Left ventricle myocardium inferior (tissue), 1 donor: ENCODE data around the gene SLC27A3. TPM values are rescaled to one million over a fixed set of nuclear protein-coding genes. Genes with fewer than 3 reads are reported as not detected.

ENCODE experiments used
- DNase-seq: peaks from one replicate; pipeline ENCODE4 v3.0.0-alpha.2; 2020
- H3K27ac ChIP-seq: fragments of 200-600 bp; replicated peaks from 2 replicates; pipeline ENCODE4 v1.8.0; 2021
- H3K27me3 ChIP-seq: fragments of 200-600 bp; 2 replicates; pipeline ENCODE4 v1.8.0; 2021; ENCODE audit warnings: low read depth
- H3K36me3 ChIP-seq: fragments of 200-600 bp; 2 replicates; pipeline ENCODE4 v1.8.0; 2021
- H3K4me1 ChIP-seq: fragments of 200-600 bp; 2 replicates; pipeline ENCODE4 v1.8.0; 2021
- H3K4me3 ChIP-seq: fragments of 200-600 bp; 2 replicates; pipeline ENCODE4 v1.8.0; 2021; ENCODE audit warnings: mild to moderate bottlenecking, moderate library complexity
- H3K9me3 ChIP-seq: fragments of 200-600 bp; replicated peaks from 2 replicates; pipeline ENCODE4 v1.8.0; 2021
- intact Hi-C: fragments of 100-400 bp; cut with micrococcal nuclease; formaldehyde crosslinking; loops from one replicate; pipeline ENCODE4 v1.11.0; 2022
- total RNA-seq: library from RNA; stranded (reverse); fragmentation: NEBNext Ultra II Directional; extraction: Animal tissue kit (Norgen Biotek cat#: 25700); gene quantifications from one replicate; pipeline ENCODE4 v1.2.1, GENCODE V29; 2021
- TF ChIP-seq, protein P1 (sequence below): fragments of 200-600 bp; IDR thresholded peaks from 2 replicates; pipeline ENCODE4 v1.8.0; 2021; ENCODE audit warnings: antibody characterized with exemption, mild to moderate bottlenecking, borderline replicate concordance
- donor health status: DM: no; HTN: yes; CAD: no; lungs with severe emphysema.

SLC27A3 gene
- total RNA-seq, 1 donor from 2014 or later: 10.5 TPM

DNA sequence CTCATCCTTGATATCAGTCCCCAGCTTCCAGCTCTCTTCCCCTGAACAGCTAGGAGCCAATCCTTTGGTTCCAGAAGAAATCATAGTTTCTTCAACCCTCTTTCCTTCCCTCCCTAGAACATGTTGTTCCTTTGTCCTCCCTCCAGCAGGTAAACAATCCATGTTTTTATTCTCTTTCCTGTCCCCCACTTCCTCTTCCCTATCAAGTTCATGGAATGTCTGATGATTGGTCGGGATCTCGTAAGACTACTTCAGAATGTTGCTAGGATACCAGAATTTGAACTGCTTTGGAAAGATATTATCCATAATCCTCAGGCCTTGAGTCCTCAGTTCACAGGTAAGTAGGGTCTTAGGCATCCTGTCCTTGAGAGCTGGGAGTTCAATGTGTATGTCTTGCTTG is 23.1 kb upstream of the SLC27A3 start:
- no peaks in the 10 kb centered on the region for H3K27me3 ChIP-seq
- peaks cover 61% of the 10 kb centered on the region for H3K4me1 ChIP-seq
- H3K36me3 ChIP-seq: peaks cover 81% of the 10 kb centered on the region
- H3K9me3 ChIP-seq: no peaks in the 10 kb centered on the region
- no peak for DNase-seq
- H3K4me3 ChIP-seq: no peak overlapping the region
- H3K27ac ChIP-seq: peak overlapping the region; percentile 82
- intact Hi-C loops: no loop called here
- TF ChIP-seq, protein P1, sequence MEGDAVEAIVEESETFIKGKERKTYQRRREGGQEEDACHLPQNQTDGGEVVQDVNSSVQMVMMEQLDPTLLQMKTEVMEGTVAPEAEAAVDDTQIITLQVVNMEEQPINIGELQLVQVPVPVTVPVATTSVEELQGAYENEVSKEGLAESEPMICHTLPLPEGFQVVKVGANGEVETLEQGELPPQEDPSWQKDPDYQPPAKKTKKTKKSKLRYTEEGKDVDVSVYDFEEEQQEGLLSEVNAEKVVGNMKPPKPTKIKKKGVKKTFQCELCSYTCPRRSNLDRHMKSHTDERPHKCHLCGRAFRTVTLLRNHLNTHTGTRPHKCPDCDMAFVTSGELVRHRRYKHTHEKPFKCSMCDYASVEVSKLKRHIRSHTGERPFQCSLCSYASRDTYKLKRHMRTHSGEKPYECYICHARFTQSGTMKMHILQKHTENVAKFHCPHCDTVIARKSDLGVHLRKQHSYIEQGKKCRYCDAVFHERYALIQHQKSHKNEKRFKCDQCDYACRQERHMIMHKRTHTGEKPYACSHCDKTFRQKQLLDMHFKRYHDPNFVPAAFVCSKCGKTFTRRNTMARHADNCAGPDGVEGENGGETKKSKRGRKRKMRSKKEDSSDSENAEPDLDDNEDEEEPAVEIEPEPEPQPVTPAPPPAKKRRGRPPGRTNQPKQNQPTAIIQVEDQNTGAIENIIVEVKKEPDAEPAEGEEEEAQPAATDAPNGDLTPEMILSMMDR: no peak

DNA sequence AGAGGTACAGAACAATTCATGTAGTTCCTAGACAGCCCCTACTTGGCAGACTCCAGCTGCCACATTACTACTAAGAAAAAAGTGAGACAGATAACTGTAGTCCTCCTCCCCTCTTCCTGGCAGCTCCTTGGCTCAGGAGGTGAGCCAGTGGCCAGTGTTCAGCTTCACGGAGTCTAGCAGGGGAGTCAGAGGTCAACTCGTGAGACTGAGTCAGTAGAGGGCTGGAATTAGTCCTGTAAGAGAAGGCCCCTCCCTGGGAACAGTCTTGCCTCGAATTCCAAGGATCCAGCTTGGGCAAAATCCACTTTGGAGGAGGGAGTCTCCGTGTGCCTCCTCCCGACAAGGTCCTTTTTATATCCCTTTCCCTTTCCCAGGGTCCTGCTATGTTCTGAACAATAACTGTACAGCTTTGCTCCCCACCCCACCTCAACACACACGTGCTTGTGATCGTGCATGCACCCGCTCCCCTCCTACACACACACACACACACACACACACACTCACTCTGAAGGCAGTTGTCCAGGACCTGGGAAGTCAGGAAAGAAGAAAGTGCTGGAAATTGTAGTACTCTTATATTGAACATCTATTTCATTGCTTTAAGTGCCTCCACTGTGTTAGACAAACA is 22.5 kb upstream of the SLC27A3 start:
- intact Hi-C loops: no loop called here
- no peaks in the 10 kb centered on the region for H3K27me3 ChIP-seq
- no peak overlapping the region for H3K4me3 ChIP-seq
- H3K4me1 ChIP-seq: peaks cover 55% of the 10 kb centered on the region
- DNase-seq: no peak
- H3K27ac ChIP-seq: peak overlapping the region; percentile 82
- peaks cover 81% of the 10 kb centered on the region for H3K36me3 ChIP-seq
- TF ChIP-seq, protein P1: no peak
- H3K9me3 ChIP-seq: no peaks in the 10 kb centered on the region

DNA sequence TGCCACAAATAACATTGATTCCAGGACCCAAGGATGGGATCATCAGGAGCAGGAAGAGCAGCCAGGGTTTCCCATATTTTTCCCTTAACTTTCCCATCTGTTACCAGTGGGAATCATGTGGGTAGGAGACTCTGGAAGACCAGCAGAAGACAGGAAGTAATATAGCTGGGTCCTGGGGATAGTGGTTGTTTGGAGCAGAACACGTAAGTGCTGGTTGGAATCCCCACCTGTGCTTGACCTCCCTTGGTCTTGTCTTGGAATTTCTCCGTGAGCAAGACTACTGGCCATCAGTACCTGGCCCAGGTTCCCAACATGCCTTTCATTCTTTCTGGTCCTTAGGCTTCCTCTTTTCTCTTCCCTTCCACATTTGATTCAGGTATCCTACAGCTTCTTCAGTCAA is 20.9 kb upstream of the SLC27A3 start:
- H3K9me3 ChIP-seq: no peaks in the 10 kb centered on the region
- H3K4me1 ChIP-seq: peaks cover 39% of the 10 kb centered on the region
- H3K27me3 ChIP-seq: no peaks in the 10 kb centered on the region
- peaks cover 84% of the 10 kb centered on the region for H3K36me3 ChIP-seq
- DNase-seq: no peak
- TF ChIP-seq, protein P1: no peak
- H3K4me3 ChIP-seq: no peak overlapping the region
- no peak overlapping the region for H3K27ac ChIP-seq
- intact Hi-C loops: no loop called here

DNA sequence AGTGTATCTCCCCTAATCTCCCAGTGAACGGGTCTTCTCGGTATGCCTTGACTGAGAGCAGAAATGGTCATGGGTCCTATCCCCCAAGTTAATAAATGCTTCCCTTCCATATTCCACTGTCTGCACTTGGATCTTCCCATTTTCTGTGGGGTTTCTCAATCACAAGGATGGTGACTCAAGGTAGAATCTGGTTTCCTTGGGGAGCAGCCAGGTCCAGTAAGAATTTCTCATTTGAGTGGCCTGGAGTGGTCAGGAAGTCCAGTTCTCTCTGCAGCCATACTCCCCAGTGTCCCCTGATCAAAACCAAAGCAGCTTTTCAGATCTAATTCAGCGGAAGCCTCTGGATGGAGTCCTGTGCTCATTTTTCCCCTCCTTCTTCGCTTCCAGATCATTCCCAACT is 14.8 kb upstream of the SLC27A3 start:
- Histone ChIP-seq H3K4me1 (peaks cover 27% of the 10 kb centered on the region), H3K27me3 (no peaks in the 10 kb centered on the region), H3K9me3 (no peaks in the 10 kb centered on the region), H3K36me3 (peaks cover 92% of the 10 kb centered on the region), H3K27ac (no peak overlapping the region), H3K4me3 (no peak overlapping the region)
- TF ChIP-seq, protein P1: no peak
- intact Hi-C loops: no loop called here
- no peak for DNase-seq

DNA sequence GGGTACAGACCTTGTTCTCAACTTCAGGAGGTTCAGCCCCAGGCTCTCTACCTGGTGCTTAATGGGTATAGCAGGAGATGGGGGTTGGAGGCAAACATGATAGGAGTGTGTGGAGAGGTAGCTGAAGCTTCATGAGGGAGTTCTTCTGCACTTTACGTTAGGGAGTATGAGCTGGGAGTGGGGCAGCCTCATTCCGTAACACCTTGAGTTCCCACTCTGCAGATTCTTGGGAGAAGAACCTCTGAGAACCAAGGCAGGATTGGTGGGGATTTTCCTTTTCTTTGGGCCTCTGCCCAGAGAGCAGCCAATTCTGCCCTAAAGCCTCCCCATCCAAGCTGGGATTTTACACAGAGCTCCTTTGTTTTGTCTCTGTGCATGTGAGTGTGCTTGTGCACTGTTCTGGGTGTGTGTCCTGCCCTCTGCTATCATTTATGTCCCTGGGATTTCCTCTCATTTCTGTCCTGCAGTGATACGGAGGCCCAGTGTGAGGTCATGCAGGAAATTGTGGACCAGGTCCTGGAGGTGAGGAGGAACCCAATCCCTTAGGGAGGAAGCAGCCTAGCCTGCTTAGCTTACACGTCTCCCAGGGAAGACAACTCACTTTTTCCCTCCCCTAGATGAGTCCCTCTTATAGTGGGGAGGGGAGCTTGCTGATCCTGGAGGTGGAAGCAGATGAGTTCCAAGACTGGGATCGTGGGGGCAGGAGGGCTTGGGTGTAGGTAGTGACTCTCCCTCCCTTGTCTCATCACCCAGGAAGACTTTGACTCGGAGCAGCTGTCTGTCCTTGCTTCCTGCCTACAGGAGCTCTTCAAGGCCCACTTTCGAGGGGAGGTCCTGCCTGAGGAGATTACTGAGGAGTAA is 11.6 kb upstream of the SLC27A3 start:
- no peak for DNase-seq
- no peaks in the 10 kb centered on the region for H3K9me3 ChIP-seq
- H3K4me1 ChIP-seq: peaks cover 30% of the 10 kb centered on the region
- no peaks in the 10 kb centered on the region for H3K27me3 ChIP-seq
- H3K27ac ChIP-seq: peak overlapping the region; percentile 76
- peaks cover 92% of the 10 kb centered on the region for H3K36me3 ChIP-seq
- intact Hi-C loops: no loop called here
- no peak overlapping the region for H3K4me3 ChIP-seq
- TF ChIP-seq, protein P1: no peak
